NCI-H526 (cell line): ENCODE data around the gene CYFIP2.

Experiments used
- DNase-seq, 2 experiments: peaks; one replicate each; lab custom pipeline; 2025; lab: John Stamatoyannopoulos, UW

The CYFIP2 gene

GRCh38 chr5:157288405-157289163 lies 22.7 kb downstream of the CYFIP2 start:
- no peak for DNase-seq

DNA sequence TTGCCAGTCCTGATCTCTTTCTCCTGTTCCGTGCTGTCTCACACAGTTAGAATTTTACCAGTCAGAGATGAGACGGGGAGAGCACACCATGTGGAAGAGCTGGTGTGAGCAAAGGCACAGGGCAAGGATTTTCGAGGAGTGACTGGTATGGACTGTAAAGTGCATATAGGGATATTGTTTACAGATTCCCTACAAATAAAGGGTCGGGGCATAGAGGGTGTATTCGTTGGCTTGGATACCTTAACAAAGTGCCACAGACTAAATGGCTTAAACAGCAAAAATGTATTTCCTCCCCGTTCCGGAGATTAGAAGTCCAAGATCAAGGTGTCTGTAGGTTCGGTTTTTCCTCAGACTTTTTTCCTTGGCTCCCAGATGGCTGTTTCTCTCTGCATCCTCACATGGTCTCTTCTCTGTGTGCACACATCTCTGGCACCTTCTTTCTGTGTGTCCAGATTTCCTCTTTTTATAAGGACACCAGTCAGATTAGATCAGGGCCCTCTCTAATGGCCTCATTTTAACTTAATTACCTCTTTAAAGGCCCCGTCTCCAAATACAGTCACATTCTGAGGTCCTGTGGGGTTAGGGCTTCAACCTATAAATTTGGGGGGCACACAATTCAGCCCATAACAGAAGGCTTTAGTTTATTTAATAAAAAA lies 23.4 kb downstream of the CYFIP2 start:
- no peak for DNase-seq

DNA sequence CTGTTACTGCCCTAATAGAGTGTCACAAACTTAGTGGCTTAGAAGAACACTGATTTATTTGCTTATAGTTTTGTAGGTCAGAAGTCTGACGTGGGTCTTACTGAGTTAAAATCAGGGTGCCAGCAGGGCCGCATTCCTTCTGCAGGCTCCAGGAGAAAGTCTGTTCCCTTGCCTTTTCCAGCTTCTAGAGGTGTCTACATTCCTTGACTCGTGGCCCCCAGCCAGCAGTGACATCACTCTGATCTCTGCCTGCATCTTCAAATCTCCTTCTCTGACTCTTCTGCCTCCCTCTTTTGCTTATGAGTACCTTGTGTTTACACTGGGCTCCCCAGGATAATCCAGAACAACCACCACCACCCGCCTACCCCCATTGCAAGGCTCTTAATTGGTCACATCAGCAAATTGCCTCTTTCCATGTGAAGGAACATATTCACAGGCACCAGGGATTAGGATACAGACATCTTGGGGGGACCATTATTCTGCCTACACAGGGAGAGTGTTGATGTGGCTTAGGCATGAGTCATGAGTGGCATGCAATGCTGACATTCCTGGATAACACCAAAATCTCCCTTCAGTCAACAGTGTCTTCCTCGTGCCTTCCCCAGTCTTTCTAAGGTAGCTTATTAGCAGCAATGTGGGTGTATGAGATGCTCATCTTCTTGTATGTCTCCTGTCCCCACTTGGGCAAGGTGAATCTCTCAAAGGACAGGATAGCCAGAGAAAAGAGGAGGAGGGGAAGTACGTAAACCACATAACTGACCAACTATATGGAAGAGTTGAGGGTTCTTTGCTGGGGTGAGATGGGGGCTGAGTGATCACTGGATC lies 24.4 kb downstream of the CYFIP2 start:
- DNase-seq, result no peak

GRCh38 chr5:157290981-157291711 lies 25.2 kb downstream of the CYFIP2 start:
- DNase-seq, result no peak

DNA sequence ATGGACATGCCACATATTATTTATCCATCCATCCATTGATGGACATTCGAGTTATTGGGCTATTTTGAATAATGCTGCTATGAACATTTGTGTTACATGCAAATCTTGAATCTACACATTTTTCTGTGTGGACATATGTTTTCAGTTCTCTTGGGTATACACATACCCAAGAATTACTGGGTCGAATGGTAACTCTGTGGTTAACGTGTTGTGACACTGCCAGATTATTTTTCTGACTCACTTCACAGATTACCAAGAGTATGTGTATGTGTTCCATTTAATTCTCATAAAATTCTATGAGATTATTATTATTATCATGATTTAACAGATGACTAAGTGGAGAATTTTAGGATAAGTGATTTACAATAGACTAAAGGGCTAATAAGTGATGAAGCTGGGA lies 26.7 kb downstream of the CYFIP2 start:
- no peak for DNase-seq

DNA sequence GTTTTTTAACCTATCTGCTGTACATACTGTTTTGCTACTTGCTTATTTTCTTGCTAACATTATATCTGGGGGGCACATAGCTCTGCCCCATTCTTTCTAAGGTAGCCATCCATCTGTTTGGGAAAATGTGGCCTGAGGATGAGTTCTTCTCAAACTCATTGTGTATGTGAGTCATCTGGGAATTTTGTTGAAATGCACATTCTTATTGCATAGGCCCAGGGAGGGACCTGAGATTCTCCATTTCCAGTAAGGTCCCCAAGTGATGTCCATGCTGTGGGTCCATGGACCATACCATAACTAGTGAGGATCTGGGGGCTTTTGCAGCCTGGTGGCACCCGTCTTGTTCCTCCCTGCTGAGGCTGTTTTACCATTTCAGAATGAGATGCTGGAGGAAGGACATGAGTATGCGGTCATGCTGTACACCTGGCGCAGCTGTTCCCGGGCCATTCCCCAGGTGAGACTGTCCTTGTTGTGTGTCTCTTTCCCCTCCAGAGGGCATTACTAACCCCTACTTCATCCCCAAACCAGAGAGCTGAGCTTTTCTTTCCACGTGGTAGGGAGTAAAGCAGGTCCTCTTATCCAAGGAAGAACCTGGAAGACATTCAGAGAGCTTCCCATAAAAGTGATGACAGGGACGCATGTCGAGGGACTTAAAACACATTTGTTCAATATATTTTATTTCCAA lies 28.6 kb downstream of the CYFIP2 start:
- peak; percentile 3 to 16 for DNase-seq

DNA sequence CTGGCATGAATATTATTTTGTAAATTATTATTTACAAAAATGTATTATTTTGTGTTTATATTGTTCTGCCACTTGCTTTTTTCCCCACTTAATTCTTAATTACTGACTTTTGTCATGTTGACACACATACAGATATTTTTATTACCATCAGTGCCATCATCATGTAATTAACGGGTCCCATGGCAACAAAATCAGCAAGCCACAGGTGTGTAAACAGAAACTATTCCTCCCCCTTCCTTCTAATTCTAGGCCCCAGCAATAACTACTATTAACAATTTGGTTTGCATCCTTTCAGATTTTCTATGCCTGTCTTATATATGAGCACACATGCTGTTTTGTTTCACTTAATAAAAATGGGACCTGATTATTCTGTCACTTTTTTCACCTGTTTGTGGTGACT lies 29.3 kb downstream of the CYFIP2 start:
- DNase-seq, result peak in 1 of 2 experiments; percentile 16

DNA sequence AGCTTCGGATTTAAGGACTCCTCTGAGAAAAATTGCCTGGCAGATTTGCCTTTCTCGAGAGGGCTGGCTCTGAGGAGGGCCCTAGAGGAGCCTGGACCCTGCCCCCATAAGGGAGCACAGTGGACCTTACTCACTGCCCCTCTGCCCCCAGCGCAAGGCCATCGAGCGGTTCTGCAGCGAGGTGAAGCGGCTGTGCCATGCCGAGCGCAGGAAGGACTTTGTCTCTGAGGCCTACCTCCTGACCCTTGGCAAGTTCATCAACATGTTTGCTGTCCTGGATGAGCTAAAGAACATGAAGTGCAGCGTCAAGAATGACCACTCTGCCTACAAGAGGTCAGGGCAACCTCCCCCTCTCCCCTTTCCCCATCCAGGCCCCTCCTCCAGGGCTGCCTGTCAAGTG lies 34.6 kb downstream of the CYFIP2 start:
- DNase-seq, result no peak

GRCh38 chr5:157301066-157301465 lies 35.1 kb downstream of the CYFIP2 start:
- DNase-seq, result no peak

- no peak for DNase-seq
Measured at GRCh38 chr5:157303023-157303422, 37.1 kb downstream of the CYFIP2 start.

DNA sequence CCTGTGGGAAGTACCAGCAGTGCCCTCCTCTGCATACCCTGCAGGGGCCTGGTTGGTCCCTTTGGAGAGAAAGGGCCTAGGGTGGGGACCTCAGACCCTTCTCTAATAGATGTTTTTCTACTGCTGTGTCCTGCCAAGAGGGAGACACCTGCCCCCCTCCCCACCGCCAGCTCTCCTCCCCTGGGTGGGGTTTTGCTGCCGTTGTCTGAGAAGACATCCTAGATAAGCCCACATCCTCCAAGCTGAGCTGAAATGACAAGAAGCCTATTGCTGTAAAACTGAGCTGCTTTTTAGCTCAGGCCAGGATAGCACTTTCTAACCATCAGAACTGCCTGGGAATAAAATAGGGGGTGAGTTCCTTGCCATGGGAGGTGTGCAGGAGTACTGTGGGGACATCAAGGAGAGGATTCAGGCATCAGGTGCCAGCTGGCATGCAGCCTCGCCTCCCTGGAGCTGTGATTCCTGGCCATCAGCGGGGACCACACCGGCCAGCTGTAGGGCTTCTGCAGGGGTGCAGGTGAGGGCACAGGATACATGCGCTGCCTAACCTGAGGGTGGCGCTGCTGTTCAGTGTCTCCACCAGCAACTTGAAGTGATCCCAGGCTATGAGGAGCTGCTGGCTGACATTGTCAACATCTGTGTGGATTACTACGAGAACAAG lies 37.9 kb downstream of the CYFIP2 start:
- DNase-seq, result no peak

GRCh38 chr5:157306081-157306480 lies 40.2 kb downstream of the CYFIP2 start:
- DNase-seq, result no peak

GRCh38 chr5:157306692-157307471 lies 41.0 kb downstream of the CYFIP2 start:
- DNase-seq, result no peak

DNA sequence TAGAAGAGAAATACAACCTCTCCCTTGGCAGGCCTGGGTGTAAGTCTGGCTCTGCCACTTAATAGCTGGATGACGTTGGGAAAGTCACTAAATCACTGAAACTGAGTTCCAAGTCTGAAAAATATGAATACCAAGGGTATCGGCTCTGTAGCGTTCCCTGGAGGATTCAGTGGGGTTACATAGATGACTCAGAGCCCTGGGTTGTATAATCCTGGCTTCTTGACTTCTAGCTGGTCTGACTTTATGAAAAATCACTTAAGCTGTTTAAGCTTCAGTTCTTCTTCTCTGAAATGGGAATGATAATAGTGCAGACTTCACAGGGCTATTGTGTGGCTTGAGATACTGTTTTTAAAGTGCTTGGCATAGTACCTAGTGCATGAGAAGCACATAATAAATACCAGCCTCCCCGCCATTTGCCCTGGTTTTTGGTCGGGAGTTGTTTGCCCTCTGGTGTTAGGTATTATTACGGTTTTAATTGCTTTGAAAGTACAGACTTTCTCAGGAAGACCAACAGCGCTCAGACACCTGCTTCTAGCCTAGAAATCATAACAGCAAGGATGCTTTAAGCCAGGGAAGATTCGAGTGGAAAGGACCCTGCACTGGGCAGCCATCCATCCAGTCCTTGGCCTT lies 43.0 kb downstream of the CYFIP2 start:
- no peak for DNase-seq

DNA sequence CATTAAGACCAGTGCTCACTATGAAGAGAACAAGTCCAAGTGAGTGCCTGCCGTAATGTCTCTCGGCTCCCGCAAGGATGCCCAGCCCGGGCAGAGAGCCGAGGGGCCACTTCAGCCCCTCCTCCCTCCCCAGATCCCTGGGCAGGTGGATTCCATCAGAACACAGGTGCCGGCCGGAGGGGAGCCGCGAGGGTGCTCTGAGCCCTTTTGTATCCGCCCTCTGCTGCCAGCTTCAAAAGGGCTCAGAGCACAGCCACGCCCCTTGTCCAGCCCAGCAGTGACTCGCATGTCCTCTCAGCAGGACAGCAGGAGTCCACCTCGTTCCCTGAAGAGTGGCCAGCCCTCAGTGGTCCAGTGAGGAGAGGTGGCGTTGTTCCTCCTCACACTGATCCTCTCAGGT lies 43.9 kb downstream of the CYFIP2 start:
- DNase-seq, result no peak

DNA sequence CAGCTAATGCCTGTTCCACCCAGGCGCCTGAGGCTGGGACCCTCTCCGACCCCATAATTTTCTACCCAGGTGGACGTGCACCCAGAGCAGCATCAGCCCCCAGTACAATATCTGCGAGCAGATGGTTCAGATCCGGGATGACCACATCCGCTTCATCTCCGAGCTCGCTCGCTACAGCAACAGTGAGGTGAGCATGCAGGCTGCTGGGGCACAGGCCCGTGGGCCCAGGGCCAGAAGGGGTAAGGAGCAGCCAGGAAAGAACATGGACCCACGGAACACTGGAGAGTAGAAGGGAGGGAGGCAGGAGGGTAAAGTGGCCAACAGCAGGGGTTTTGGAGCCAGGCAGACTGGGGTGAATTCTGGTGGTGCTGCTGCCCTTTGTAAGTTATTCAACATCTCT lies 45.7 kb downstream of the CYFIP2 start:
- no peak for DNase-seq

GRCh38 chr5:157312492-157312891 lies 46.6 kb downstream of the CYFIP2 start:
- DNase-seq, result peak; percentile 34 to 71

DNA sequence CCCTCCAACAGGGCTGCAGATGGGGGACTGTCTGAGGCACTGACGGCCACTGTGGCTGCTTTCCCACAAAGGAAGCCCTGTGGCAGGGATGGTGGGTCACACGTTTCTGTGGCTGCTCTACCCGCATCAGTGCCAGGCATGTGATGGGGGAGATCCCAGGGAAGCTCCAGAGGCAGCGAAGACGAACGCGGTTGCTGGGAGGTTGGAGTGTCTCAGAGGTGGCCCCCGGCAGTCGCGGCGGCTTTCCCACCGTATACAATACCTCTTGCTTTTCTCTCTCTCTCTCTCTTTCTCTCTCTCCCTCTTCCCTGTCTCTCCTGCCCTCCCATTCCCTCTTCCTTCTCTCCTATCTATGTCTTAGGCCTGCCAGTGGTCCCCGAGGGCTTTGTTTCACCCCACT lies 56.7 kb downstream of the CYFIP2 start:
- DNase-seq, result no peak

DNA sequence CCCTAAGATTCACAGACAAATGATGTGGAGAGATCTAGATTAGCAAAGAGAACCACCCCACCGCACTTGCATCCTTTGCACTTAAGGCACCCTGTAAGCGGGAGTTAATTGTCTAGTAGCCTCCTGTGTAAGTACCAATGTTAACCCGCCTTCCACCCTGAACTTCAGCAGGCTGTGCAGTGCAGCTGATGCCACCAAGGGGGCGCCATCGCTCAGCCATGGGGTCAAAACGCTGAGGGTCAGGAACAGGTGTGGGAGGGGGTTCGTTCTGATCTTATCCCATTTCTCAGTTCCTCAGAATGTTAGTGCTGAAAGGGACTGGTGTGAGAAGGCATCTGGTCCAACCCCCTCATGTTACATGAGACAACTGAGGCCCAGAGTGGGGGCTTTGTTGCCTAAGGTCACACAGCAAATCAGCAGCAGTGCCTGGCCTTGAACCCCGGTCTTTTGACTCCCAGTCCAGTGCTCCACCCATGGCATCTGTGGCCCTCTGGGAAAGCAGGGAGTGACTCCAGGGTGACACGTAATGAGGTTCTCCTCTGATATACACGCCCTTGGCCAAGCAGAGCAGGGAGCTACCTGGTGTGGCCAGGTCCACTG lies 57.3 kb downstream of the CYFIP2 start:
- no peak for DNase-seq
